HepG2 (cell line): Measurements from ENCODE around the gene ATN1. TPM values are rescaled to one million over a fixed set of nuclear protein-coding genes. Genes with fewer than 3 reads are reported as not detected.

Source experiments
- AFF4 ChIP-seq: sonication (generic); formaldehyde crosslinking; IDR thresholded peaks from 2 replicates; pipeline ENCODE4 v1.4.0; 2020; ENCODE audit warnings: missing genetic modification reagents
- AHR ChIP-seq: IDR thresholded peaks from 2 replicates; pipeline ENCODE4 v1.6.1; 2018; ENCODE audit warnings: missing genetic modification reagents, missing compliant biosample characterization
- FOSL1 ChIP-seq: sonication (generic); formaldehyde crosslinking; IDR thresholded peaks from 2 replicates; pipeline ENCODE4 v1.9.0; 2021; ENCODE audit warnings: missing genetic modification reagents, borderline replicate concordance
- FOXP1 ChIP-seq, 2 experiments: fragments of 450-650 bp in 1 of 2; IDR thresholded peaks; 2 replicates each; pipeline ENCODE4 v1.6.1; 2017 to 2018; ENCODE audit warnings: antibody characterized with exemption in 1 of 2
- HNF1A ChIP-seq, 2 experiments: sonication (generic) in 1 of 2; formaldehyde crosslinking in 1 of 2; IDR thresholded peaks; 2 replicates each; pipeline versions ENCODE4 v1.4.0 to v1.6.1; 2016 to 2020; ENCODE audit warnings: borderline replicate concordance in 1 of 2, low read depth in 1 of 2, mild to moderate bottlenecking in 1 of 2, missing genetic modification reagents in 1 of 2
- HNRNPLL ChIP-seq: fragments of 200-400 bp; formaldehyde crosslinking; IDR thresholded peaks from 2 replicates; pipeline ENCODE4 v1.6.1; 2017; ENCODE audit warnings: mild to moderate bottlenecking, low read depth, low read length; ENCODE audit not compliant: poor library complexity, severe bottlenecking
- NR2F2 ChIP-seq: IDR thresholded peaks from 2 replicates; pipeline ENCODE4 v1.6.1; 2012; ENCODE audit warnings: low read depth, inconsistent platforms, borderline replicate concordance
- PTBP1 ChIP-seq: fragments of 200-400 bp; formaldehyde crosslinking; IDR thresholded peaks from 2 replicates; pipeline ENCODE4 v1.6.1; 2018; ENCODE audit warnings: low read length, low read depth; ENCODE audit not compliant: poor library complexity, severe bottlenecking
- RCOR2 ChIP-seq: IDR thresholded peaks from 2 replicates; pipeline ENCODE4 v1.6.1; 2016; ENCODE audit warnings: missing biosample characterization, missing genetic modification reagents
- REL ChIP-seq: sonication (generic); formaldehyde crosslinking; conservative IDR thresholded peaks from 2 replicates; pipeline ENCODE4 v1.8.0; 2022; ENCODE audit warnings: mild to moderate bottlenecking, missing genetic modification reagents, moderate library complexity
- RFXAP ChIP-seq: sonication (generic); formaldehyde crosslinking; IDR thresholded peaks from 2 replicates; pipeline ENCODE4 v1.4.0; 2020; ENCODE audit warnings: missing genetic modification reagents, borderline replicate concordance
- RNF2 ChIP-seq: fragments of 450-650 bp; conservative IDR thresholded peaks from 2 replicates; pipeline ENCODE4 v1.6.1; 2016; ENCODE audit warnings: low read depth
- TBL1XR1 ChIP-seq: fragments of 150-350 bp; IDR thresholded peaks from 2 replicates; pipeline ENCODE4 v1.6.1; 2014; ENCODE audit warnings: borderline replicate concordance, low read length; ENCODE audit not compliant: partially characterized antibody
- ZNF121 ChIP-seq: sonication (generic); formaldehyde crosslinking; IDR thresholded peaks from 2 replicates; pipeline ENCODE4 v1.5.0; 2020; ENCODE audit warnings: mild to moderate bottlenecking, missing genetic modification reagents
- ZNF264 ChIP-seq: sonication (generic); formaldehyde crosslinking; IDR thresholded peaks from 2 replicates; pipeline ENCODE4 v1.4.0; 2020; ENCODE audit warnings: missing genetic modification reagents
- ZNF30 ChIP-seq: sonication (generic); formaldehyde crosslinking; IDR thresholded peaks from 2 replicates; pipeline ENCODE4 v1.5.0; 2020; ENCODE audit warnings: mild to moderate bottlenecking, missing genetic modification reagents
- ZNF382 ChIP-seq: sonication (generic); formaldehyde crosslinking; IDR thresholded peaks from 2 replicates; pipeline ENCODE4 v1.5.0; 2020; ENCODE audit warnings: missing genetic modification reagents, mild to moderate bottlenecking, borderline replicate concordance
- ZNF414 ChIP-seq: sonication (generic); formaldehyde crosslinking; IDR thresholded peaks from 2 replicates; pipeline ENCODE4 v1.5.0; 2020; ENCODE audit warnings: missing genetic modification reagents
- ZNF776 ChIP-seq: sonication (generic); formaldehyde crosslinking; IDR thresholded peaks from 2 replicates; pipeline ENCODE4 v1.4.0; 2020; ENCODE audit warnings: mild to moderate bottlenecking, missing genetic modification reagents
- ZNF83 ChIP-seq: sonication (generic); formaldehyde crosslinking; IDR thresholded peaks from 2 replicates; pipeline ENCODE4 v1.4.0; 2020; ENCODE audit warnings: missing genetic modification reagents, mild to moderate bottlenecking, borderline replicate concordance
- polyA plus RNA-seq, 8 experiments: library from polyadenylated mRNA; depleted of rRNA in 3 of 8; stranded (reverse) in 7 of 8; unstranded in 1 of 8; fragments of >200 nt; fragmentation: Illumina TruSeq in 4 of 8; extraction: Trizol in 4 of 8; gene quantifications; 2 replicates each; pipeline versions ENCODE4 v1.2.1 to v1.2.3, GENCODE V29; 2011 to 2016; ENCODE audit warnings: low read depth in 4 of 8, missing spikeins in 1 of 8, mixed read lengths in 1 of 8; ENCODE audit not compliant: insufficient read depth in 1 of 8
- total RNA-seq, 5 experiments: library from RNA; depleted of rRNA; stranded (reverse); fragments of >200 nt; fragmentation: Illumina TruSeq; extraction: Trizol; gene quantifications; 2 replicates each; pipeline ENCODE4 v1.2.3, GENCODE V29; 2016; ENCODE audit warnings: low read depth in 1 of 5

ATN1 gene
- total and polyA plus RNA-seq, 2 of the 13 experiments (the other 11 are each of a cell fraction or from before 2014, with no cell fraction given) = 2.1 to 8.6 TPM

GRCh38 chr12:6890789-6891645, 36.7 kb upstream of the ATN1 start (continued):
- TF ChIP-seq ZNF776 (CRISPR knock-in tag) (peak; percentile 47), ZNF83 (CRISPR knock-in tag) (no peak), RNF2 (no peak; the same call in 1 of the 2 replicates), AHR (peak; percentile 82; the same call in 1 of the 2 replicates), FOSL1 (no peak), FOXP1 (IDR thresholded peaks at IDR 0.05) (no peak), FOXP1 (CRISPR knock-in tag; IDR thresholded peaks at IDR 0.05) (no peak), ZNF121 (CRISPR knock-in tag) (no peak), HNF1A (IDR thresholded peaks at IDR 0.05; ENCODE audit: low read depth) (peak; percentile 47; the same call in 1 of the 2 replicates), HNF1A (CRISPR knock-in tag; IDR thresholded peaks at IDR 0.05; ENCODE audit: borderline replicate concordance) (peak; percentile 90), HNRNPLL (peak; percentile 80), NR2F2 (no peak), RCOR2 (no peak), REL (CRISPR knock-in tag) (no peak), PTBP1 (peak; percentile 41), RFXAP (no peak; the same call in none of the 2 replicates), ZNF382 (CRISPR knock-in tag) (no peak), ZNF264 (peak; percentile 44; the same call in 1 of the 2 replicates), ZNF414 (CRISPR knock-in tag) (no peak; the same call in 1 of the 2 replicates), AFF4 (CRISPR knock-in tag) (0 out of 2 replicates have a peak, but pooled peaks have one; percentile 53), TBL1XR1 (no peak), ZNF30 (no peak)
